ENCODE results near the gene EMP1. TPM values are rescaled to one million over a fixed set of nuclear protein-coding genes. Genes with fewer than 3 reads are reported as not detected.

The EMP1 gene
- polyA plus RNA-seq, 1 donor from 2014 or later: 0.33 TPM

- Histone ChIP-seq H3K4me3 (ENCODE audit: low read length) (no peak overlapping the region), H3K9me3 (ENCODE audit: low read length) (no peaks in the 10 kb centered on the region), H3K27me3 (ENCODE audit: insufficient read depth, low read depth, low read length) (no peaks in the 10 kb centered on the region), H3K27ac (ENCODE audit: low read length) (no peak overlapping the region), H3K79me2 (replicated peaks; ENCODE audit: insufficient read depth, low read length) (no peaks in the 10 kb centered on the region), H2AFZ (ENCODE audit: low read depth, low read length) (no peak overlapping the region), H3F3A (ENCODE audit: insufficient read depth, low read length, poor library complexity, severe bottlenecking) (no peaks in the 10 kb centered on the region), H3K9me2 (ENCODE audit: insufficient read depth, low read length) (no peaks in the 10 kb centered on the region), H3K9ac (ENCODE audit: low read length) (no peak overlapping the region), H3K4me2 (ENCODE audit: low read length) (no peak overlapping the region), H4K20me1 (ENCODE audit: insufficient read depth) (no peaks in the 10 kb centered on the region), H3K36me3 (ENCODE audit: insufficient read depth, low read length) (no peaks in the 10 kb centered on the region)
- TF ChIP-seq TAF1 (IDR thresholded peaks at IDR 0.05; ENCODE audit: low read depth) (no peak), EZH2 (IDR thresholded peaks at IDR 0.05; ENCODE audit: borderline replicate concordance, insufficient read depth, low read length, poor library complexity, severe bottlenecking) (no peak), CTCF (IDR thresholded peaks at IDR 0.05; ENCODE audit: poor library complexity, severe bottlenecking) (no peak), MXI1 (conservative IDR thresholded peaks at IDR 0.05; ENCODE audit: poor library complexity, severe bottlenecking) (no peak), RAD21 (conservative IDR thresholded peaks at IDR 0.05) (no peak), REST (IDR thresholded peaks at IDR 0.05; ENCODE audit: borderline replicate concordance) (no peak), SMC3 (conservative IDR thresholded peaks at IDR 0.05; ENCODE audit: poor library complexity) (no peak), POLR2AphosphoS5 (IDR thresholded peaks at IDR 0.05) (no peak), EP300 (conservative IDR thresholded peaks at IDR 0.05; ENCODE audit: poor library complexity, severe bottlenecking) (no peak)
Measured at GRCh38 chr12:13154027-13154538, 42.4 kb upstream of the EMP1 start.

- no peak overlapping the region for H3K4me3 ChIP-seq (ENCODE audit: low read length)
- no peak overlapping the region for H2AFZ ChIP-seq (ENCODE audit: low read depth, low read length)
- no peaks in the 10 kb centered on the region for H3K79me2 ChIP-seq (replicated peaks; ENCODE audit: insufficient read depth, low read length)
- H3K36me3 ChIP-seq (ENCODE audit: insufficient read depth, low read length): no peaks in the 10 kb centered on the region
- no peak overlapping the region for H3K4me2 ChIP-seq (ENCODE audit: low read length)
- no peak overlapping the region for H3K27ac ChIP-seq (ENCODE audit: low read length)
- TF ChIP-seq SMC3 (conservative IDR thresholded peaks at IDR 0.05; ENCODE audit: poor library complexity) (no peak), TAF1 (IDR thresholded peaks at IDR 0.05; ENCODE audit: low read depth) (no peak), EZH2 (IDR thresholded peaks at IDR 0.05; ENCODE audit: borderline replicate concordance, insufficient read depth, low read length, poor library complexity, severe bottlenecking) (no peak), EP300 (conservative IDR thresholded peaks at IDR 0.05; ENCODE audit: poor library complexity, severe bottlenecking) (no peak), REST (IDR thresholded peaks at IDR 0.05; ENCODE audit: borderline replicate concordance) (no peak), CTCF (IDR thresholded peaks at IDR 0.05; ENCODE audit: poor library complexity, severe bottlenecking) (no peak), MXI1 (conservative IDR thresholded peaks at IDR 0.05; ENCODE audit: poor library complexity, severe bottlenecking) (no peak), RAD21 (conservative IDR thresholded peaks at IDR 0.05) (no peak), POLR2AphosphoS5 (IDR thresholded peaks at IDR 0.05) (no peak)
- no peaks in the 10 kb centered on the region for H3K9me3 ChIP-seq (ENCODE audit: low read length)
- no peaks in the 10 kb centered on the region for H3K27me3 ChIP-seq (ENCODE audit: insufficient read depth, low read depth, low read length)
- no peaks in the 10 kb centered on the region for H4K20me1 ChIP-seq (ENCODE audit: insufficient read depth)
- H3K9ac ChIP-seq (ENCODE audit: low read length): no peak overlapping the region
- H3F3A ChIP-seq (ENCODE audit: insufficient read depth, low read length, poor library complexity, severe bottlenecking): no peaks in the 10 kb centered on the region
- H3K9me2 ChIP-seq (ENCODE audit: insufficient read depth, low read length): no peaks in the 10 kb centered on the region
Measured at GRCh38 chr12:13154831-13155230, 41.7 kb upstream of the EMP1 start.
